K562 (cell line): Measurements from ENCODE around the gene SPDEF. TPM values are rescaled to one million over a fixed set of nuclear protein-coding genes. Genes with fewer than 3 reads are reported as not detected.
A peak's percentile ranks its signal among the peaks of the same experiment; 100 is the strongest.

ENCODE experiments used
- BCOR ChIP-seq: fragments of 450-650 bp; IDR thresholded peaks from 2 replicates; pipeline ENCODE4 v1.6.1; 2016
- CBFA2T3 ChIP-seq: fragments of 450-650 bp; IDR thresholded peaks from 2 replicates; pipeline ENCODE4 v1.6.1; 2017
- CEBPG ChIP-seq, 3 experiments: fragments of 200-800 bp in 1 of 3; sonication (Bioruptor generic) in 1 of 3; sonication (generic) in 1 of 3; formaldehyde crosslinking in 1 of 3; IDR thresholded peaks in 2 of 3; conservative IDR thresholded peaks in 1 of 3; 2 replicates each; pipeline versions ENCODE4 v1.6.1 to v1.8.0; 2016 to 2022; ENCODE audit warnings: missing compliant biosample characterization in 2 of 3, missing genetic modification characterization in 2 of 3, mild to moderate bottlenecking in 1 of 3, missing genetic modification reagents in 1 of 3
- CHD1 ChIP-seq: fragments of 200-600 bp; sonication (generic); IDR thresholded peaks from one replicate; pipeline ENCODE4 v1.6.1; 2012; ENCODE audit warnings: mild to moderate bottlenecking, moderate library complexity, low read length, inconsistent platforms
- CREBBP ChIP-seq: IDR thresholded peaks from one replicate; pipeline ENCODE4 v1.6.1; 2012; ENCODE audit warnings: low read depth, mild to moderate bottlenecking, control low read depth, inconsistent platforms, low read length
- CTBP1 ChIP-seq: fragments of 450-650 bp; IDR thresholded peaks from 2 replicates; pipeline ENCODE4 v1.6.1; 2016; ENCODE audit warnings: borderline replicate concordance
- ELF1 ChIP-seq: fragments of 200-800 bp; sonication (Bioruptor generic); IDR thresholded peaks from 2 replicates; pipeline ENCODE4 v1.6.1; 2016; ENCODE audit warnings: missing genetic modification characterization, missing compliant biosample characterization
- ELF2 ChIP-seq: fragments of 250-450 bp; sonication (Bioruptor Pico); IDR thresholded peaks from 2 replicates; pipeline ENCODE4 v1.5.0; 2021; ENCODE audit warnings: mild to moderate bottlenecking
- GMEB1 ChIP-seq: fragments of 250-450 bp; sonication (Bioruptor Pico); IDR thresholded peaks from 2 replicates; pipeline ENCODE4 v1.4.0; 2020; ENCODE audit warnings: mild to moderate bottlenecking
- HDAC2 ChIP-seq: fragments of 450-650 bp; IDR thresholded peaks from 2 replicates; pipeline ENCODE4 v1.6.1; 2016; ENCODE audit warnings: mild to moderate bottlenecking
- KAT2B ChIP-seq: IDR thresholded peaks from one replicate; pipeline ENCODE4 v1.6.1; 2012; ENCODE audit warnings: low read depth, mild to moderate bottlenecking, control low read depth, inconsistent platforms, low read length, moderate library complexity
- LCOR ChIP-seq: sonication (generic); formaldehyde crosslinking; IDR thresholded peaks from 2 replicates; pipeline ENCODE4 v1.8.0; 2022; ENCODE audit warnings: mild to moderate bottlenecking, missing genetic modification reagents
- MYNN ChIP-seq, 2 experiments: sonication (generic); formaldehyde crosslinking in 1 of 2; IDR thresholded peaks; 2 replicates each; pipeline versions ENCODE4 v1.5.0 to v1.6.1; 2016 to 2020; ENCODE audit warnings: antibody characterized with exemption in 1 of 2, missing genetic modification reagents in 1 of 2
- NUFIP1 ChIP-seq: fragments of 450-650 bp; IDR thresholded peaks from 2 replicates; pipeline ENCODE4 v1.6.1; 2018; ENCODE audit not compliant: partially characterized antibody
- POLR2G ChIP-seq: fragments of 200-400 bp; formaldehyde crosslinking; IDR thresholded peaks from 2 replicates; pipeline ENCODE4 v1.6.1; 2017; ENCODE audit warnings: low read depth, mild to moderate bottlenecking, antibody characterized with exemption, low read length, moderate library complexity
- SAFB ChIP-seq: fragments of 200-400 bp; formaldehyde crosslinking; IDR thresholded peaks from 2 replicates; pipeline ENCODE4 v1.6.1; 2017; ENCODE audit warnings: low read depth, low read length, borderline replicate concordance
- SRSF9 ChIP-seq: fragments of 200-400 bp; formaldehyde crosslinking; IDR thresholded peaks from 2 replicates; pipeline ENCODE4 v1.6.1; 2017; ENCODE audit warnings: low read depth, low read length, borderline replicate concordance
- TAL1 ChIP-seq: fragments of 450-650 bp; IDR thresholded peaks from 2 replicates; pipeline ENCODE4 v1.6.1; 2016; ENCODE audit warnings: mild to moderate bottlenecking
- TCFL5 ChIP-seq: fragments of 250-450 bp; sonication (Bioruptor Pico); conservative IDR thresholded peaks from 2 replicates; pipeline ENCODE4 v1.6.1; 2021; ENCODE audit warnings: mild to moderate bottlenecking, moderate library complexity, matching md5 sums
- ZBTB5 ChIP-seq: fragments of 450-650 bp; IDR thresholded peaks from 2 replicates; pipeline ENCODE4 v1.6.1; 2017; ENCODE audit warnings: antibody characterized with exemption
- ZFP30 ChIP-seq: fragments of 250-450 bp; sonication (Bioruptor Pico); IDR thresholded peaks from 2 replicates; pipeline ENCODE4 v1.8.0; 2022; ENCODE audit warnings: moderate library complexity, mild to moderate bottlenecking, inconsistent platforms, borderline replicate concordance
- ZNF143 ChIP-seq: sonication (generic); formaldehyde crosslinking; IDR thresholded peaks from 2 replicates; pipeline ENCODE4 v1.9.0; 2022; ENCODE audit warnings: mild to moderate bottlenecking, missing genetic modification reagents
- ZNF444 ChIP-seq: fragments of 250-450 bp; sonication (Bioruptor Pico); IDR thresholded peaks from 2 replicates; pipeline ENCODE4 v1.4.0; 2020; ENCODE audit warnings: mild to moderate bottlenecking, moderate library complexity
- ZNF507 ChIP-seq: conservative IDR thresholded peaks from 2 replicates; pipeline ENCODE4 v1.6.1; 2017; ENCODE audit warnings: missing genetic modification characterization, missing compliant biosample characterization
- ZNF511 ChIP-seq: sonication (generic); formaldehyde crosslinking; IDR thresholded peaks from 2 replicates; pipeline ENCODE4 v1.8.0; 2022; ENCODE audit warnings: mild to moderate bottlenecking, missing genetic modification reagents
- ZNF584 ChIP-seq: fragments of 200-800 bp; sonication (Bioruptor generic); IDR thresholded peaks from 2 replicates; pipeline ENCODE4 v1.6.1; 2016; ENCODE audit warnings: low read depth, mild to moderate bottlenecking, missing genetic modification characterization, missing compliant biosample characterization
- ZNF75A ChIP-seq: fragments of 450-650 bp; formaldehyde crosslinking; IDR thresholded peaks from 2 replicates; pipeline ENCODE4 v1.4.0; 2020; ENCODE audit warnings: mild to moderate bottlenecking
- polyA plus RNA-seq, 8 experiments: library from polyadenylated mRNA; depleted of rRNA in 4 of 8; stranded (reverse) in 5 of 8; unstranded in 3 of 8; fragments of >200 nt; fragmentation: Nextera tagmentation in 2 of 8; fragmentation: Illumina TruSeq in 1 of 8; extraction: Ambion mirVana in 2 of 8; extraction: Trizol in 1 of 8; gene quantifications; 2 replicates each; pipeline versions ENCODE4 v1.2.1 to v1.2.3, GENCODE V29; 2011 to 2014; ENCODE audit warnings: inconsistent platforms in 1 of 8, missing spikeins in 1 of 8
- total RNA-seq, 7 experiments: library from RNA; depleted of rRNA in 6 of 7; stranded (reverse); fragments of >200 nt in 6 of 7; fragmentation: Illumina TruSeq in 2 of 7; extraction: Trizol in 2 of 7; gene quantifications; 2 replicates each; pipeline versions ENCODE4 v1.2.1 to v1.2.3, GENCODE V29; 2011 to 2021; ENCODE audit warnings: low replicate concordance in 1 of 7

The SPDEF gene
- total and polyA plus RNA-seq, 9 of the 15 experiments (the other 6 are each of a cell fraction or from before 2014, with no cell fraction given): 0.04 to 0.12 (median 0.11) TPM; not detected in 5

GRCh38 chr6:34557228-34557627 is 1.1 kb upstream of the SPDEF start (continued):
- TF ChIP-seq ZNF444 (CRISPR knock-in tag) (no peak), ZNF584 (CRISPR knock-in tag) (no peak), GMEB1 (no peak), ZNF507 (tag) (no peak), ZFP30 (CRISPR knock-in tag) (no peak), ELF2 (CRISPR knock-in tag) (no peak), MYNN (IDR thresholded peaks at IDR 0.05) (no peak), MYNN (CRISPR knock-in tag; IDR thresholded peaks at IDR 0.05) (no peak), HDAC2 (no peak), SAFB (no peak), LCOR (CRISPR knock-in tag) (no peak), CHD1 (no peak), CTBP1 (peak; percentile 66; the same call in 1 of the 2 replicates), KAT2B (no peak), POLR2G (no peak), CBFA2T3 (peak; percentile 91), TCFL5 (CRISPR knock-in tag) (no peak), CREBBP (no peak), SRSF9 (no peak), BCOR (no peak), CEBPG (CRISPR knock-in tag; IDR thresholded peaks at IDR 0.05) (no peak), CEBPG (tag; conservative IDR thresholded peaks at IDR 0.05 in 1 of 2, IDR thresholded peaks at IDR 0.05 in 1 of 2) (no peak), ELF1 (no peak), ZNF75A (no peak), TAL1 (peak; percentile 84), ZNF143 (CRISPR knock-in tag) (no peak), ZBTB5 (no peak), ZNF511 (no peak), NUFIP1 (no peak)
